ENCODE measurements around the gene ARHGAP21.

Gene ARHGAP21

DNA sequence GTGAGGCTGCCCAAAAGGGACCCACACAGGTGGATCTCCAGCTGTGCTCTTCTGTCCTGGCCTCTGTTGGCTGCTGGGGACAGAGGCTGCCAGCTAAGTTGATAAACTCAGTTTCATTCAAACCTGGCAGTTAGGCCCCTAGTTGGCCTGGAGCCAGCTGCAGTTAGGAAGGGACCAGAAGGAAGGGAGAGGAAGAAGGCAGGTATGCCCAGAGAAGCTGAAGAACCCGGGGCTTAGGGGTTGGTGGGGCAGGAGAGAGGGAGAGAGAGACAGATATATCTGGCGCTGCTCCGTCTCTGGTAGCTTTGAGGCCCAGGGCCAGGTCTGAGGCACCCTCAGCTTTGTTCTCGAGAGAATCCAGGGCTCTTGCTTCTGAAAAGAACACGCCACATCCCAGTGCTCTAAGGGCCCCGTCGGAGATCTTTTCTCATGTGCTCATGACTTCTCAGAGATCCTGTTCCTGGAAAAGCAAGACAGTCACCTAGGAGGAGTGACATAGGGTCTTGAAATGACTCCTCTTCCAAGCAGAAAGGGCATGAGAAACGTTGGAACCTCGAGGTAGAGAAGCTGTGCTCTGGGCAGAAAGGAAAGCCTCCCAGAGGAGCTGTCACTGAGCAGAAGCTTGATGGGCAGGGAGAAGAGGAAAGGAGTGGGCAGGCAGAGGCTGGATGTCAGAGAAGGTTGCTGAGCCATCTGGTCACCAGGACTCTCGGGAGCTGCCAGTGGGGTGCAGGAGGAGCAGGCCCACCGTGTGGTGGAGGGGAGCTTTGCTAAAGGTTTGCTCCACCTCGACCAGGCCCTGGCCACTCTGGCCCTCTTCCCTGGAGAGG is 153.6 kb downstream of the ARHGAP21 start:
- no peak for DNase-seq

DNA sequence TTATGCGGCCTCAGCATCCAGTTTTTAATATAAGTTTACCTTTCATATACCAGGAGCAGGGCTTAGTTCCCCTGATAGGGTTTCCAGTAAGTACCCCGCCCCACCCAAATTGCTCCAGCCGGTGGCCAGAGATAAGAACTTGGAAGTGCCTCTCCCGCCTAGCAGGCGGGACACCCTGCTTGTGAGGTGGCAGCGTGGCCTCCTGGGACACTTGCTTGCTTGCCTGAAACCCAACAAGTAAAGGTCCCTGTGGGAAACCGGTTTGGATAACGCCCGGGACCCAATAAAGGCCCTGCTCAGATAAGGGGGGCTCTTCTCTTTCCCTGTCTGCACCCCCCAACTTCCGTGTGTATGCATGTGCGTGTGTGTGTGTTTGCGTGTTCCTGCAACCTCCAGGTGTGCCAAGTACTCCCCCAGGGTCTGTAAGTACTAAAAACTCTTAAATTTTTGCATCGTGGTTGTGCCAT is 154.3 kb downstream of the ARHGAP21 start:
- no peak for DNase-seq

- DNase-seq: no peak
These were observed 155.6 kb downstream of the ARHGAP21 start for GRCh38 chr10:24568042-24568441.

GRCh38 chr10:24561453-24561852 is 162.2 kb downstream of the ARHGAP21 start:
- DNase-seq: no peak

DNA sequence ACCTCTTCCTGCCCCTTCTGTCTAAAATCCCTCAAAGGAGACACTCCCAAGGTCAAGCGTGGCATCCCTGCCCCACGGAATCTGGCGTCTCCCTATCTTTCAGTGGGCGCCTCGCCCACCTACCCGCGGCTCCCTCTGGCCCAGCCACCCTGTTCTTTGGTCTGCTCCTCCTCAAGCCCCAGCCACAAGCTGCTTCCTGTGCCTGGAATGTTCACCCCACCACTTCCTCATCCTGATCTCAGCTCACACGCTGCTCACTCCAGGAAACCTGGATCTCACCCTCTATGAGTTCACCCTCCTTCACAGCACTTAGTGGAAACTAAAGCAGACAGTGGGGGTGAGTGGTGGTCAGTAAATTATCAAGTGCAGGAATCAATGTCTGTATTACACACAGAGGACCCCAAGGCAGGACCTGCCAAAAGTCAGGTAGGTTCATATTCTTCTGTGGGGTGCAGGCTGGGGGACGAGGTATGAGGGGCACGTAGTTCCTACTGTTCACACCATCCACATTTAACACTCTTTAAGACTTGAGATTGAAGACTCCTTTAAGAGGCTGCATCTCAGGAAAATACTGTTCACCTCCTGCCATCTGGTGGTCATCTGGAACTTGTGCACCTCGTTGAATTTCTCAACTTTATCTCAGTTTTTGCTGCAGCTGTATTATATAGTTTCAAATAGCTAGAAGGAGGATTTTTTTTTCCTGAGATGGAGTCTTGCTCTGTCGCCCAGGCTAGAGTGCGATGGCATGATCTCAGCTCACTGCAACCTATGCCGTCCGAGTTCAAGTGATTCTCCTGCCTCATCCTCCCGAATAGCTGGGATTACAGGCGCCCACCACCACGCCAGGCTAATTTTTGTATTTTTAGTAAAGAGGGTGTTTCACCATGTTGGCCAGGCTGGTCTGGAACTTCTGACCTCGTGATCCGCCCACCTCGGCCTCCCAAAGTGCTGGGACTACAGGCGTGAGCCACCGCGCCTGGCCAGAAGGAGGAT is 166.6 kb downstream of the ARHGAP21 start:
- no peak for DNase-seq

- DNase-seq: no peak
These were observed 167.4 kb downstream of the ARHGAP21 start for GRCh38 chr10:24556126-24556749.

DNA sequence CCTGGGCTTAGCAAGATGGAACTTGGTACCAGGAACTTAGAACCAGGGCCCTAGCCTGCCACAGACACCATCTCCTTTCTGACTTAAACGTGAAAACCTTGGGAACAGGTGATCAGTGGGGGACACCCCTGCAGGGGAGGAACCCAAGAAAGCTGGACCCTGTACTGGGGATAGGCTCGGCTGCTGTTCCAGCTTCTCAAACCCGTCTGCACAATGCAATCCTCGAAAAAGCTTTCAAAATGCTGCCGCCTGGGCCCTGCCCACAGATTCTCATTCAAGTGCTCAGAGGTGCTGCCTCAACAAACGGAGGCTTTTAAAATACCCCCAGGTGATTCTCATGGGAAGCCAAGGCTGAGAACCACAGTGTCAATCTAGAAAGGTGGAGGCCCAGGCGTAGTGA is 169.7 kb downstream of the ARHGAP21 start:
- DNase-seq: peak; percentile 28

- peak; percentile 28 for DNase-seq
These were observed 170.6 kb downstream of the ARHGAP21 start for GRCh38 chr10:24553051-24553612.

DNA sequence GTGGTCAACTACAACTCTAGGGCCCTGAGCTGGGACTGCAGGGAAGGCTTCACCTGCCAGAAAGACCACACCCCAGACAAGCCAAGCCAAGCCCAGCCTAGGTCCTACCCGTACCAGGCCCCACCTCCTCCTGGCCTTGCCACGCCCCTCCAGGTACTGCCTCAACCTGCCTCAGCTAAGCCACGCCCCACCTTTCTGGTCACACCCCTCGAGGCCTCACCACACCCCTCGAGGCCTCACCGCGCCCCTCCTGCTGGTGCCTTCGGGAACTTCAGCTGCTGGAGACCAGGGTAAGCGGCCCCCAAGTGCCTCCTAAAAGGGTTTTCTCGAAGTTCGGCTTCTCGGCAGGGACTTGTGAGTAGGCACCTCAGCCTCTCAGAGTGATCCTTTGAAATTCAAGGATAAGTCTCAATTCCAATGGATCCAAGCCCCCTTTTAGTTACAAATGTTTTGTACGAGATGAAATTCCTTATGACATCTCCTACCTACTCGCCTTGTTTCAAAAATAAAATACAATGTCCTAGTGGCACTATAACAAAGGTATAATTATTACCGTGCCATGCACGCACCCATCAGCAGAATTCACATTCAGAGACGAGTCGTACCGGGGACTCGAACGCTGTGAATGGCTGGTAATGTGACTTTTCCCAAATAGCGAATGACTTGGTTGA is 171.2 kb downstream of the ARHGAP21 start:
- DNase-seq: peak; percentile 50

DNA sequence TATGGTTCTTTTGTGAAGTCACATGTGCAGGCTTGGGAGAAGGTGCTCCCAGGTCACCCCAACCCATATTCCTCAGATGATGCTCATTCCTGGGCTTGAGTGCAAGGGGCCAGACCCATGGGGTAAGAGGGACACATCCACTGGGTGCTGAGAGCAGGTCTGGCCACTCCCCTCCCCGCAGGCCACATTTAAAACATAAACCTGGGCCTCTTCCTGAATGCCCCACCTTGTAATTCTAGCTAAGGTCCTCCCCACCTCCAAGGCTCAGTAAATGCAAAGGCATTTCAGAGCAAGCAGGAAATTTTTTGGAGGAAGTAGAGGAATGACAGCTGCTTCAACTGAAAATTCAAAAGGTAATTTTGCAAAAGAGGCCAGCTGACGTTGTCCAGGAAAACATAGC is 172.5 kb downstream of the ARHGAP21 start:
- DNase-seq: no peak

- peak; percentile 19 for DNase-seq
These were observed 173.0 kb downstream of the ARHGAP21 start for GRCh38 chr10:24550680-24551079.

- DNase-seq: no peak
These were observed 178.1 kb downstream of the ARHGAP21 start for GRCh38 chr10:24545585-24545984.

DNA sequence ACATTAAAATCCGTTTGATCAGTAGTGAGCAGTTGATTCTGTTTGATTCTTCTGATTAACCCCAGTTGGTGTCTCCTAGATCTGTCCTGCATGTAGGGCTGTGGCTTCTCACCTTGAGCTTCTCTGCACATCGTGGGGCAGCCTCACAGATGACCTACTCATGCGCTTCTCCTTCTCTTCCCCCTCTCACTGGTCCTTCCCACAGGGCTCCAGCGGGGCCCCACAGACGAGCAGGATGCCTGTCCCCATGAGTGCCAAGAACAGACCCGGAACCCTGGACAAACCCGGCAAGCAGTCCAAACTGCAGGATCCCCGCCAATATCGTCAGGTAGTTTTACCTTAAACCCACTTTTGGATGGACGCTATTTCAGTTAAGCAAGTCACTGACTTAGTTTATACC is 178.9 kb downstream of the ARHGAP21 start:
- DNase-seq: no peak

DNA sequence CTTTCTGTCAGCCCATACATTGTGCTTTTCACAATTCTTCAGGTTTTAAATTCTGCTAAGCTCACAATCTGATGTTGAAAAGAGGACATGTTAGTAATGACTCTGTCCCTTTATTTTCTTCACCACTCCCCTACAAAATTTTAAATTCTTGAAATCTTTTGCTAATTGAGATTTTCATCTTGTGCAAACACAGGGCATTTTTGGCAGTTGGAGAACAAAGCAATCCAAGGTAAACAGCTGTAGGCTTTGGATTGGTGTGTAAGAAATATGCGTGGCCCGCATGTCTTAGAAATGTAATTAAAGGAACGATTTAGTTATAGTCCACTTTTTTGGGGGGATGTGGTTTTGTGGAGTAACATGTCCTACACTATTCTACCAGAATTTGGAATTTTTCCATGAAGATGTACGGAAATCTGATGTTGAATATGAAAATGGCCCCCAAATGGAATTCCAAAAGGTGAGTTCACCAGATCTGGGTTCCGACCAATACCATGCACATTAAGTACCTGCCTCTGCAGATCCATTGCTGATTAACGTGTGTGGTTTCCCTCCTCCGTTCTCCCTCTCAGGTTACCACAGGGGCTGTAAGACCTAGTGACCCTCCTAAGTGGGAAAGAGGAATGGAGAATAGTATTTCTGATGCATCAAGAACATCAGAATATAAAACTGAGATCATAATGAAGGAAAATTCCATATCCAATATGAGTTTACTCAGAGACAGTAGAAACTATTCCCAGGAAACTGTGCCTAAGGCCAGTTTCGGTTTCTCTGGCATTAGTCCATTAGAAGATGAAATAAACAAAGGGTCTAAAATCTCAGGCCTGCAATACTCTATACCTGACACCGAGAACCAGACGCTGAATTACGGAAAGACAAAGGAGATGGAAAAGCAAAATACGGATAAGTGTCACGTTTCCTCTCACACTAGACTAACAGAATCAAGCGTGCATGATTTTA is 181.1 kb downstream of the ARHGAP21 start:
- no peak for DNase-seq

DNA sequence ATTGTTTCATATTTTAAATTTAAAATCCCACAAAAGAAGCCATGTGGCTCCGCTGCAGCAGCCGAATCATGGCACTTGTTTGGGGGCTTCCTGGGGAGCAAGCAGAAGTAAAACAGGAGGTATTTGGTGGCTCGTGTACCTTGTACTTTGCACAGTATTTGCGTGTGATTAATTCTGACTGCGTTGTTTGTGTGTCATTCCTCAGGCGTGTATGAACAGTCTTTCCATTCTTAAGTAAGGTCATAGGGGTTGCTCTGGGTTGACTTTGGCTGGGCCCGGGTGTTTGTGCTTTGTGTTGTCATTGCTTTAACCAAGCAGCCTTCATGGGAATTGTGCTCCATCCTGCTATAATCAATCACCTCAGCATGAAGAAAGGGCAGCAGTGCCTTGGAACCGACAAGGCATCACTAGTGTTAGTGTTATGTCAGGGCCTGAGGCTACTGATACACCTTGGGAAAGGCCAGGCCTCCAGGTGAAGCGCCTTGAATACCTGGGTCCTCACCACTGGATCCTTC is 182.4 kb downstream of the ARHGAP21 start:
- no peak for DNase-seq

DNA sequence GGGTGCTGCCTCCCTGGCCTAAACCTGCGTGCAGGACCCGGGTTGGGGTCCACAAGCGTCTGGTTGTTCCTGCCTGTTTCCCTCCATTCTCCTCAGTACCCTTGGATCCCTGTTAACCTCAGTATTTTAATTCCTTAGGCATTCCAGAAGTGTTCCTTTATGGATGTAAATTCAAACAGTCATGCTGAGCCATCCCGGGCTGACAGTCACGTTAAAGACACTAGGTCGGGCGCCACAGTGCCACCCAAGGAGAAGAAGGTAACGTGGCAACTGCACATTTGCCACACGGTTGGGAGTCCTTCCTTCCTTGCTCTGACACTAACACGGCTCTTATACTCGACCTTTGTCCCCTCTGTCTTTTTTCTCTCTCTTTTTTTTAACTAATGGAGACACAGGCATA is 187.1 kb downstream of the ARHGAP21 start:
- no peak for DNase-seq

DNA sequence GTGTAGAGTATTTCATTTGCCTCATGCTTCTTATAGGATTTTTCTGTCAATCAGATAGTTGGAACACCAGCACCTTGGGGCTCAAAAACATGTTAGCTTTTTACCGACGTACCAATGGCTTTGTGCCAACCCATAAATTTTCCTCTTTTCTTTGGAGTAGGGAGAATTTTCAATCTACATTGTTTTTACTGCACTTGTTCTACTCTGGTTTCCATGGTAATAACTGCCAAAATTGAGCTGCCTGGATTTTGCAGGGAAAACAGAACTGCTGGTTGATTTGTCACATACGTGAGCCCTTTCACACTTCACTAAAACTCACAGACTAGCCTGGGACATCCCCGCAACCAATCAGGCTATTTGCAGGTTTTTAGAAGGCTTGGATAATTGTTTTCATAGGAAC is 189.7 kb downstream of the ARHGAP21 start:
- DNase-seq: no peak
